Neural progenitor cell (in vitro differentiated cells): ENCODE measurements around the gene HSP90AA1.

Experiments
- CTCF ChIP-seq: fragments of 200-600 bp; sonication (generic); IDR thresholded peaks from 2 replicates; pipeline ENCODE4 v1.5.1; 2017; ENCODE audit warnings: antibody characterized with exemption, mild to moderate bottlenecking
- EZH2 ChIP-seq: fragments of 200-600 bp; sonication (generic); IDR thresholded peaks from 2 replicates; pipeline ENCODE4 v1.6.1; 2017; ENCODE audit warnings: antibody characterized with exemption, mild to moderate bottlenecking, moderate library complexity

GRCh38 chr14:102037686-102038085, 49.2 kb downstream of the HSP90AA1 start:
- no peak for TF ChIP-seq CTCF
- TF ChIP-seq EZH2 = no peak
